Measurements from ENCODE around the gene STAG1. TPM values are rescaled to one million over a fixed set of nuclear protein-coding genes. Genes with fewer than 3 reads are reported as not detected.

Gene STAG1
- polyA plus RNA-seq, 1 of the 3 experiments (the other 2 are of a cell fraction) = 5.5 TPM

- Histone ChIP-seq H4K20me1 (ENCODE audit: insufficient read depth) (no peaks in the 10 kb centered on the region), H3K27me3 (ENCODE audit: insufficient read depth) (no peaks in the 10 kb centered on the region), H3F3A (replicated peaks; ENCODE audit: insufficient read depth) (peaks cover 9% of the 10 kb centered on the region), H3K36me3 (replicated peaks in 1 of 2; ENCODE audit: control insufficient read depth in 1 of 2, insufficient read depth in 2 of 2, low read length in 1 of 2) (peaks cover 0 to 3% of the 10 kb centered on the region in 2 experiments), H3K9ac (no peak overlapping the region), H3K9me3 (no peaks in the 10 kb centered on the region), H2AFZ (ENCODE audit: low read depth) (no peak overlapping the region), H3K9me2 (no peaks in the 10 kb centered on the region), H3K4me2 (no peak overlapping the region), H3K4me3 (ENCODE audit: low read depth in 2 of 2, low read length in 1 of 2) (no peak overlapping the region), H3K27ac (ENCODE audit: low read depth in 2 of 2, low read length in 1 of 2) (no peak overlapping the region), H3K4me1 (ENCODE audit: control insufficient read depth in 1 of 2, insufficient read depth in 2 of 2, low read depth in 1 of 2, low read length in 1 of 2) (no peaks in the 10 kb centered on the region), H3K79me2 (ENCODE audit: insufficient read depth) (no peaks in the 10 kb centered on the region)
- WGBS (ENCODE audit: low lambda C conversion rate) = 97% methylated on average over 3 of the region's 3 CpGs
- CTCF ChIA-PET = interaction anchor here (1.0 to 9.5 kb wide), 11 partner anchors 11 to 624 kb away, joined by 4 to 127 read pairs (median 10); partner anchors contain the start of gene STAG1
- POLR2A ChIA-PET = interaction anchor here (1.6 kb wide), 1 partner anchor 361 kb away, joined by 33 read pairs; the partner anchor contains the start of gene STAG1
- no peak for TF ChIP-seq TEAD4 (IDR thresholded peaks at IDR 0.05; ENCODE audit: borderline replicate concordance, insufficient read depth)
- no peak for TF ChIP-seq MXI1 (IDR thresholded peaks at IDR 0.05; ENCODE audit: low read depth, low read length)
- TF ChIP-seq CHD2 (IDR thresholded peaks at IDR 0.05; ENCODE audit: low read length, partially characterized antibody) = no peak
- TF ChIP-seq SMC3 (IDR thresholded peaks at IDR 0.05; ENCODE audit: low read depth, low read length) = no peak
- TF ChIP-seq PBX3 (IDR thresholded peaks at IDR 0.05) = no peak
- TF ChIP-seq REST (IDR thresholded peaks at IDR 0.05; ENCODE audit: low read depth, low read length) = no peak
- TF ChIP-seq NRF1 (IDR thresholded peaks at IDR 0.05; ENCODE audit: low read depth, low read length) = no peak
- TF ChIP-seq USF1 (IDR thresholded peaks at IDR 0.05; ENCODE audit: borderline replicate concordance, low read depth) = no peak
- no peak for TF ChIP-seq IRF3 (IDR thresholded peaks at IDR 0.05; ENCODE audit: low read depth, low read length)
- no peak for TF ChIP-seq FOSL2 (IDR thresholded peaks at IDR 0.05; ENCODE audit: borderline replicate concordance, low read depth)
- no peak for TF ChIP-seq NFIC (IDR thresholded peaks at IDR 0.05; ENCODE audit: borderline replicate concordance)
- no peak for TF ChIP-seq ZBTB33 (IDR thresholded peaks at IDR 0.05; ENCODE audit: borderline replicate concordance, low read depth)
- no peak for DNase-seq
Measured at GRCh38 chr3:136390574-136390973, 361.6 kb downstream of the STAG1 start.
